ENCODE results near the gene ACP4.

Gene ACP4

DNA sequence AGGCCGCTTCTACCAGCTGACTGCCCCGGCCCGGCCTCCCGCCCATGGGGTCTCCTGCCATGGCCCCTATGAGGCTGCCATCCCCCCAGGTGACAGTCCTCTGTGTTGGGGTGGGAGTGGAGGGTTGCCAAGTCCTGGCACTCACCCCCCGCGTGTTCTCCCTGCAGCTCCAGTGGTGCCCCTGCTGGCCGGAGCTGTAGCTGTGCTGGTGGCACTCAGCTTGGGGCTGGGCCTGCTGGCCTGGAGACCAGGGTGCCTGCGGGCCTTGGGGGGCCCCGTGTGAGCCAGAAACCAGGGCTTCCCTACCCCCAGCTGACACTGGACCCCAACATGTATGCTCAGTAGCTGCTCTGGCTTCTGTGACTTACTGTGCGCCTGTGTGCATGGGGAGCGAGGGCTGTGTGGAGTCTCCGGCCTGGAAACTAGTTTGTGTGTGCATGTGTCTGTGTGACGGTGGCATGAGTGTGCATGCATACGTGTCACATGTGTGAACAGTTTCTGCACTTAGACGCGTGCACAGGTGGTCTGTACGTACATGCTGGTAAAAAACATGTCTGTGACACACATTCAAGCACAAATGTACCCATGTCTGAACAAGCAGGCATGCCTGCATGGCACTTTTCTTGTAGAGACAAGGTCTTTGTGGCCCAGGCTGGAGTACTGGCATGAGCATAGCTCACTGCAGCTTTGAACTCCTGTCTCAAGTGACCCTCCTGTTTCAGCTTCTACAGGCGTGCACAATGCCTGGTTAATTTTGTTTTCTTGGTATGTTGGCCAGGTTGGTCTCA lies 4.9 kb downstream of the ACP4 start:
- no peak overlapping the region for H3K4me3 ChIP-seq (ENCODE audit: low read length)
- no peak overlapping the region for H3K9ac ChIP-seq (ENCODE audit: low read length)
- no peak overlapping the region for H2AFZ ChIP-seq (ENCODE audit: low read depth, low read length)
- peaks cover 47% of the 10 kb centered on the region for H3K36me3 ChIP-seq (replicated peaks; ENCODE audit: low read depth, low read length)
- peaks cover 8% of the 10 kb centered on the region for H3K4me1 ChIP-seq (ENCODE audit: low read length)
- H3K4me2 ChIP-seq (ENCODE audit: low read length) = 0 out of 2 replicates have a peak overlapping the region, but pooled peaks have one; percentile 3
- H3K9me3 ChIP-seq (ENCODE audit: insufficient read depth, low read length) = no peaks in the 10 kb centered on the region
- peaks cover 19% of the 10 kb centered on the region for H3K79me2 ChIP-seq (ENCODE audit: low read length)
- TF ChIP-seq, protein P1, sequence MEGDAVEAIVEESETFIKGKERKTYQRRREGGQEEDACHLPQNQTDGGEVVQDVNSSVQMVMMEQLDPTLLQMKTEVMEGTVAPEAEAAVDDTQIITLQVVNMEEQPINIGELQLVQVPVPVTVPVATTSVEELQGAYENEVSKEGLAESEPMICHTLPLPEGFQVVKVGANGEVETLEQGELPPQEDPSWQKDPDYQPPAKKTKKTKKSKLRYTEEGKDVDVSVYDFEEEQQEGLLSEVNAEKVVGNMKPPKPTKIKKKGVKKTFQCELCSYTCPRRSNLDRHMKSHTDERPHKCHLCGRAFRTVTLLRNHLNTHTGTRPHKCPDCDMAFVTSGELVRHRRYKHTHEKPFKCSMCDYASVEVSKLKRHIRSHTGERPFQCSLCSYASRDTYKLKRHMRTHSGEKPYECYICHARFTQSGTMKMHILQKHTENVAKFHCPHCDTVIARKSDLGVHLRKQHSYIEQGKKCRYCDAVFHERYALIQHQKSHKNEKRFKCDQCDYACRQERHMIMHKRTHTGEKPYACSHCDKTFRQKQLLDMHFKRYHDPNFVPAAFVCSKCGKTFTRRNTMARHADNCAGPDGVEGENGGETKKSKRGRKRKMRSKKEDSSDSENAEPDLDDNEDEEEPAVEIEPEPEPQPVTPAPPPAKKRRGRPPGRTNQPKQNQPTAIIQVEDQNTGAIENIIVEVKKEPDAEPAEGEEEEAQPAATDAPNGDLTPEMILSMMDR (IDR thresholded peaks at IDR 0.05; ENCODE audit: low read depth, low read length) = peak; percentile 40
- no peak for TF ChIP-seq EZH2phosphoT487 (IDR thresholded peaks at IDR 0.05; ENCODE audit: low read depth)
- H3K27ac ChIP-seq (ENCODE audit: low read length) = peak overlapping the region; percentile 3; the same call in 1 of the 2 replicates
- H3K27me3 ChIP-seq (ENCODE audit: low read depth, low read length) = no peaks in the 10 kb centered on the region
- peaks cover 54% of the 10 kb centered on the region for H4K20me1 ChIP-seq (ENCODE audit: insufficient read depth, low read length)

DNA sequence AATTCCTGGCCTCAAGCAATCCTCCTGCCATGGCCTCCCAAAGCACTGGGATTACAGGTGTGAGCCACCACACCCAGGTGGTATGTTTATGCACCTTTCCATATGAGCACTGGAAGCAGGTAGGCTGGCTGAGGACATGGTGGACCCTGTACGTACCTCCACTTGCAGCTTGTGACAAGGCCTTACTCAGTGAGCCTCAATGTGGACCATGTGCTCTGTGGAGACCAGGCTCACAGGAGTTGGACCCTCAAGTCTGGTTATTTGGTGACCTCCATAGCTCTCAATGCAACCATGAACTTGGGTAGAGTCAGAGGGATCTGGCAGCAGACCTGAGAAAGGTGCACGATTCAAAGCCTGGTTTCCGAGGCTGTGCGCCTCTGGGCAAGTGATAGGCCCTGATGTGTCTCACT lies 5.5 kb downstream of the ACP4 start:
- no peaks in the 10 kb centered on the region for H3K27me3 ChIP-seq (ENCODE audit: low read depth, low read length)
- peaks cover 8% of the 10 kb centered on the region for H3K4me1 ChIP-seq (ENCODE audit: low read length)
- H3K9me3 ChIP-seq (ENCODE audit: insufficient read depth, low read length) = no peaks in the 10 kb centered on the region
- no peak for TF ChIP-seq EZH2phosphoT487 (IDR thresholded peaks at IDR 0.05; ENCODE audit: low read depth)
- TF ChIP-seq, protein P1 (IDR thresholded peaks at IDR 0.05; ENCODE audit: low read depth, low read length) = no peak
- no peak overlapping the region for H3K4me3 ChIP-seq (ENCODE audit: low read length)
- peaks cover 50% of the 10 kb centered on the region for H3K36me3 ChIP-seq (replicated peaks; ENCODE audit: low read depth, low read length)
- H3K27ac ChIP-seq (ENCODE audit: low read length) = 0 out of 2 replicates have a peak overlapping the region, but pooled peaks have one; percentile 3
- H3K9ac ChIP-seq (ENCODE audit: low read length) = no peak overlapping the region
- H3K79me2 ChIP-seq (ENCODE audit: low read length) = peaks cover 23% of the 10 kb centered on the region
- H2AFZ ChIP-seq (ENCODE audit: low read depth, low read length) = no peak overlapping the region
- peaks cover 58% of the 10 kb centered on the region for H4K20me1 ChIP-seq (ENCODE audit: insufficient read depth, low read length)
- H3K4me2 ChIP-seq (ENCODE audit: low read length) = no peak overlapping the region

DNA sequence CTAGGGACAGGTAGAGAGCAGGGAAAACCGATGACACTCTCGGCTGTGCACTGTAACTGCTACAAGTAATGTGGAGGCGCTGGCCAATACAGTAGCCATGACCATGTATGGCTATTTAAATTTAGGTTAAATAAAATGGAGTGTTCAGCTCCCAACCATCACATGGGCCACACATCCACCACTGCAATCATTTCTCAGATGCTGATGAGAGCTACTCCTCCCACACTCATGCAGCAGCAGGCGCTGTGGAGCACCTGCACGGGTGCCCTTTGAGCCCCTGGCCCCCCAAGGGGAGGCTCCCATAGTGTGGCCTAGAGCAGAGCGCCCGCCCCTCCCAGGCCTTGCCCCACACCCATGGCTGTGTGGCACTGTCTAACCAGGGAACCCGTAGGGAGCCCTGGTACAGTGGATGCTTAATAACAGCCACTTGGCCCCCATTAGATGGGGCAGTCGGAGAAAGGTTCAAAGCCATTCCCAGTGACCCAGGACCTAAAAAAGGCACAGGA lies 6.0 kb downstream of the ACP4 start:
- H3K27ac ChIP-seq (ENCODE audit: low read length) = no peak overlapping the region

More for the DNA sequence above, 6.0 kb downstream of the ACP4 start:
- TF ChIP-seq, protein P1 (IDR thresholded peaks at IDR 0.05; ENCODE audit: low read depth, low read length) = peak; percentile 33
- TF ChIP-seq EZH2phosphoT487 (IDR thresholded peaks at IDR 0.05; ENCODE audit: low read depth) = no peak
- Histone ChIP-seq H3K9me3 (ENCODE audit: insufficient read depth, low read length) (no peaks in the 10 kb centered on the region), H3K4me2 (ENCODE audit: low read length) (no peak overlapping the region), H3K36me3 (replicated peaks; ENCODE audit: low read depth, low read length) (peaks cover 55% of the 10 kb centered on the region), H3K4me3 (ENCODE audit: low read length) (no peak overlapping the region), H3K4me1 (ENCODE audit: low read length) (peaks cover 8% of the 10 kb centered on the region), H2AFZ (ENCODE audit: low read depth, low read length) (no peak overlapping the region), H3K9ac (ENCODE audit: low read length) (no peak overlapping the region), H4K20me1 (ENCODE audit: insufficient read depth, low read length) (peaks cover 63% of the 10 kb centered on the region), H3K79me2 (ENCODE audit: low read length) (peaks cover 28% of the 10 kb centered on the region), H3K27me3 (ENCODE audit: low read depth, low read length) (no peaks in the 10 kb centered on the region)

Data from OCI-LY3 (cell line).